Stimulated activated naive B cell treated with anti-CD40 and anti-IgM and Interleukin-4, amounts not matched to agents 10 μg/mL and 1 μg/mL and 100 μg/mL, for 72 hours (primary cell): ENCODE measurements around the gene SDHA.

Experiments
- ATAC-seq, 2 donors: fragments of 150-1000 bp; cut with Tn5 transposase; replicated peaks; 2 replicates each; pipeline ENCODE4 v1.10.0; 2021; ENCODE audit warnings: moderate library complexity in 1 of 2
- DNase-seq: peaks from one replicate; pipeline ENCODE4 v3.0.0; 2021
- H3K27ac Mint-ChIP-seq: one replicate; pipeline ENCODE4 v1.8.0; 2022; ENCODE audit warnings: mild to moderate bottlenecking, mixed read lengths
- H3K27me3 Mint-ChIP-seq, 2 donors: one replicate each; pipeline ENCODE4 v1.8.0; 2022; ENCODE audit warnings: mixed read lengths in 2 of 2
- H3K36me3 Mint-ChIP-seq, 2 donors: one replicate each; pipeline ENCODE4 v1.8.0; 2022; ENCODE audit warnings: mixed read lengths in 2 of 2, mild to moderate bottlenecking in 1 of 2
- H3K4me1 Mint-ChIP-seq, 2 donors: one replicate each; pipeline ENCODE4 v1.8.0; 2022; ENCODE audit warnings: mixed read lengths in 2 of 2, mild to moderate bottlenecking in 1 of 2
- H3K4me3 Mint-ChIP-seq, 2 donors: one replicate each; pipeline ENCODE4 v1.8.0; 2022; ENCODE audit warnings: mild to moderate bottlenecking in 2 of 2, mixed read lengths in 2 of 2, moderate library complexity in 1 of 2
- H3K9me3 Mint-ChIP-seq, 2 donors: one replicate each; pipeline ENCODE4 v1.8.0; 2022; ENCODE audit warnings: mixed read lengths in 2 of 2, mild to moderate bottlenecking in 1 of 2

Gene SDHA

GRCh38 chr5:199197-199949 is 18.7 kb upstream of the SDHA start:
- Mint-ChIP-seq H3K4me3 (no peak overlapping the region), H3K36me3 (peaks cover 9 to 32% of the 10 kb centered on the region in 2 donors), H3K4me1 (peaks cover 15 to 24% of the 10 kb centered on the region in 2 donors), H3K27me3 (no peaks in the 10 kb centered on the region), H3K9me3 (no peaks in the 10 kb centered on the region), H3K27ac (no peak overlapping the region)
- no peak for DNase-seq
- ATAC-seq = no peak

DNA sequence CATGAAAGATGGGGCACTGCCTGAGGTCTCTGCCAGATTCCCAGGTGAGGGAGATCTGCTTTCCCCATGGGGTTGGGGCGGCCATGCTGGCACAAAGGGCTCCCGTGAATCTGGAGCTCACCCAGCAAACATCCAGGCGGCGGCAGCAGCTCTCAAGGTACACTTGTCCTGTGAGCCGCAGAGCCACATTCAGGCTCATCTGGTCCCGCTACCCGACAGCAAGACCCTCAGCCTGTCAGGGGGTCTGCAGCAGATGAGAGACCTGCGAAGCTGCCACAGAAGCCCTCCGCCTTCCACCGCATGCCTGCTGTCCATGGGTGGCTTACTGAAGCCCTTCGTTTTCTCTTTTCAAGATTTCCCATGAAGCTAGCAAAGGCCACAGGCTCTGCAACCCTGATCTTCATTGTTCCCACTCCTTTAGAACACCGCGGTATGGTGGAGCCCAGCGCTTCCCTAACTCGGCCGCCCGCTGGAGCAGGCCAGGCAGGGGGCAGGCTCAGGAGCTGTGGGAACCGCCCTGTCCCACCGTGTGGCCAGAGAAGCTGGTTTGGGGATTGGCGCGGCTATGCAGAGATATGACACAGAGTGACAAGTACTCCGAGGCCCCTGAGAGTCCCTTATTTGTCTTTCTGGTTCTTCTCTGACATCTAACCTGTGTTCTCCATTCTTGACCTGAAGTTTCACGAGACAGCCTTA is 18.0 kb upstream of the SDHA start:
- Mint-ChIP-seq H3K4me3 (peak overlapping the region in 1 of 2 donors; percentile 28), H3K27me3 (no peaks in the 10 kb centered on the region), H3K27ac (no peak overlapping the region), H3K36me3 (peaks cover 16 to 39% of the 10 kb centered on the region in 2 donors), H3K4me1 (peaks cover 15 to 22% of the 10 kb centered on the region in 2 donors), H3K9me3 (no peaks in the 10 kb centered on the region)
- no peak for ATAC-seq
- DNase-seq = no peak

- DNase-seq (no peak), ATAC-seq (peak; percentile 31 to 39)
- no peaks in the 10 kb centered on the region for H3K27me3 Mint-ChIP-seq
- H3K36me3 Mint-ChIP-seq = peaks cover 25 to 48% of the 10 kb centered on the region in 2 donors
- no peaks in the 10 kb centered on the region for H3K9me3 Mint-ChIP-seq
- no peak overlapping the region for H3K27ac Mint-ChIP-seq
- H3K4me1 Mint-ChIP-seq = peaks cover 12 to 15% of the 10 kb centered on the region in 2 donors
- H3K4me3 Mint-ChIP-seq = no peak overlapping the region
Measured at GRCh38 chr5:200985-201384, 17.1 kb upstream of the SDHA start.

DNA sequence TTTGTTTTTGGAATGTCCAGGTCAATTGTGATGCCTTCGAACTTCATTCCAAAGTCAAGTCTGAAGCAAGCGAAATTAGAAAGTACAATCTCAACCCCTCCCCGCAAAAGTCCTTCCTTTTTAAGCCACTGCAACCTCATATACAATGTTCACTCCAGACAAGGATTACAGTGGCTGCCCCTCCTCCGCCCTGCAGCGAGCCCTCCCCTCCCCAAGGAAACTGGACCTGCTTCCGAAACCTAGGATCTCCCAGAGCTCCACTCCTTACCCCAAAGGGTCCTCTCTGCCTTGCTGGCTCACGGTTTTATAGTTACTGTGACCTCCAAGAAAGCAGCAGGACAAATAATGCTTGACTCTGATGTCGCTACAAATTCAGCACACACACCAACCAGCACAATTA is 16.4 kb upstream of the SDHA start:
- DNase-seq = no peak
- ATAC-seq = no peak

DNA sequence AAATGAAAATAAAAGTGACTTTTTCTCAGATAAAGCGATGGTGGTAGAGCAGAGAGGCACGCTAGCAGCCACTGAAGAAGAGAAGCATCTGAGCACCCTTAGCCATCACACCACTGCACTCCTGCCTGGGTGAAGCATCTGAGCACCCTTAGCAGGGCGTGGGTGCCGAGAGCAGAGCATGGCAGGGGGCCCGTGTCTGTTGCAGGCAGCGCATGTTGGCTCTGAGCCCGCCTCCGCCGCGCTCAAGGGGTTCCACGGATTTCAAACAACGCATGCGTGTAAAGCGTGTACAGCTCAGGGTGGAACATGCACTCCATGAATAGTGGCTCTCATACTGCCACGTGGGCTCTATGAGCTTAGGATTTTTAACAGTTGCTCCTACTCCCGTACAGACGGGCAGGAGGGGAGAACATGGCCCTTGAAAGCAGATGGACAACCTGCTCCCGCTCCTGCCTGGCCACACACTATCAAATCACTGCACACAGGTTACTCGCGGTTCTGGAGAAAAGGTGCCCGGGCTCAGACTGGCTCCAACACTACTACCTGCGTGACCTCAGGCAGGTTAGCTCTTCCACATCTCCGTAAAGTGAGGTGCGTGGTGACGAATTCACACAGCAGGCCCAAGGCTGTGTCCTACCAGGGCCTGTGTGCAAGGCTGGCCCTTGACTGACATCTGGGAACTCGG is 14.7 kb upstream of the SDHA start:
- DNase-seq (no peak), ATAC-seq (no peak)
- Mint-ChIP-seq H3K4me1 (peaks cover 15 to 21% of the 10 kb centered on the region in 2 donors), H3K27ac (no peak overlapping the region), H3K27me3 (no peaks in the 10 kb centered on the region), H3K9me3 (no peaks in the 10 kb centered on the region), H3K4me3 (no peak overlapping the region), H3K36me3 (peaks cover 39 to 71% of the 10 kb centered on the region in 2 donors)

More for the DNA sequence above, 16.4 kb upstream of the SDHA start:
- no peak overlapping the region for H3K4me3 Mint-ChIP-seq
- peaks cover 12 to 15% of the 10 kb centered on the region in 2 donors for H3K4me1 Mint-ChIP-seq
- no peak overlapping the region for H3K27ac Mint-ChIP-seq
- H3K9me3 Mint-ChIP-seq = no peaks in the 10 kb centered on the region
- H3K27me3 Mint-ChIP-seq = no peaks in the 10 kb centered on the region
- peaks cover 27 to 55% of the 10 kb centered on the region in 2 donors for H3K36me3 Mint-ChIP-seq

DNA sequence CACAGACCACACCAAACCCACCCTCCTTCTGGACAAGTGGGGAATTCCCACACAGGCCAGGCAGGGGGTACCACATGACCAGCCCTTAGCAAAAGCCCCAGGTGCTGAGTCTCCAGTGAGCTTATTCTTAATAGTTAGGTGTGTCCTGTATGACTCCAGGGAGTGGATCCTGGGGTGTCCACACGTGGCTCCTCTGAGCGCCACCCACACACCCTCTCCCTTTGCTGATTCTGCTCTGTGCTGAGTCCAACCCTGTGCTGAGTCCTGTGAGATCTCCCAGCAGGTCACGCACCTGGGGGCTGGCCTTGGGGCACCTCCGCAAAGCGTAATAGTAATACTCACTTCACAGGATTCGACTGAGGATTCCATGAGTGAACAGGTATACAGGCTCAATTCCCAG is 14.1 kb upstream of the SDHA start:
- Mint-ChIP-seq H3K4me3 (no peak overlapping the region), H3K4me1 (peaks cover 15 to 23% of the 10 kb centered on the region in 2 donors), H3K36me3 (peaks cover 39 to 68% of the 10 kb centered on the region in 2 donors), H3K27me3 (no peaks in the 10 kb centered on the region), H3K9me3 (no peaks in the 10 kb centered on the region), H3K27ac (no peak overlapping the region)
- DNase-seq (no peak), ATAC-seq (no peak)

- H3K4me3 Mint-ChIP-seq = no peak overlapping the region
- H3K27ac Mint-ChIP-seq = no peak overlapping the region
- no peak for ATAC-seq
- H3K27me3 Mint-ChIP-seq = no peaks in the 10 kb centered on the region
- no peaks in the 10 kb centered on the region for H3K9me3 Mint-ChIP-seq
- H3K4me1 Mint-ChIP-seq = peaks cover 15 to 23% of the 10 kb centered on the region in 2 donors
- no peak for DNase-seq
- peaks cover 39 to 64% of the 10 kb centered on the region in 2 donors for H3K36me3 Mint-ChIP-seq
Measured at GRCh38 chr5:204462-204861, 13.7 kb upstream of the SDHA start.

- peaks cover 40 to 64% of the 10 kb centered on the region in 2 donors for H3K36me3 Mint-ChIP-seq
- ATAC-seq = no peak
- no peaks in the 10 kb centered on the region for H3K9me3 Mint-ChIP-seq
- H3K4me3 Mint-ChIP-seq = no peak overlapping the region
- no peak for DNase-seq
- no peak overlapping the region for H3K27ac Mint-ChIP-seq
- peaks cover 22 to 27% of the 10 kb centered on the region in 2 donors for H3K4me1 Mint-ChIP-seq
- no peaks in the 10 kb centered on the region for H3K27me3 Mint-ChIP-seq
Measured at GRCh38 chr5:204966-205670, 13.0 kb upstream of the SDHA start.

DNA sequence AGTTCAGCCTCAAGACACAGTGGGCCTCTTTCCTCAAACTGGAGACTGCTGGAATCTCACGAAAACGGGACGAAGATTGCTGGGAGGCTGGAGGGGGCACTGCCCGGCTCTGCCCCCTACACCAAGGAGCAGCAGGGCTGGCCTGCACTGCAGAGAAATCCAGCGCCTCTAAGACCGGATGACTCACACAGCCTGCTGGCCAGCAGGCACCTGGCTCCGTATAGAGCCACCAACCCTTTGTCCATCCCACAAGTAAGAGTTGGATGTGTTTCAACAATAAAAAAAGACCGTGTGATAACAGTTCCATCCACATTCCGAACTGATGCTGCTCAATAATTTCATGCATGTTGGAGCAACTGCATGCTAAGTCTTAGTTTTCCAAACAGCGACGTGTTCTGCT is 11.7 kb upstream of the SDHA start:
- Mint-ChIP-seq H3K9me3 (no peaks in the 10 kb centered on the region), H3K4me3 (no peak overlapping the region), H3K4me1 (peaks cover 18 to 25% of the 10 kb centered on the region in 2 donors), H3K36me3 (peaks cover 40 to 68% of the 10 kb centered on the region in 2 donors), H3K27me3 (no peaks in the 10 kb centered on the region), H3K27ac (no peak overlapping the region)
- no peak for DNase-seq
- no peak for ATAC-seq

- Mint-ChIP-seq H3K4me3 (no peak overlapping the region), H3K4me1 (peaks cover 11 to 22% of the 10 kb centered on the region in 2 donors), H3K27ac (peak overlapping the region; percentile 26), H3K36me3 (peaks cover 40 to 65% of the 10 kb centered on the region in 2 donors), H3K27me3 (no peaks in the 10 kb centered on the region), H3K9me3 (no peaks in the 10 kb centered on the region)
- DNase-seq = no peak
- no peak for ATAC-seq
Measured at GRCh38 chr5:206927-207536, 11.1 kb upstream of the SDHA start.

DNA sequence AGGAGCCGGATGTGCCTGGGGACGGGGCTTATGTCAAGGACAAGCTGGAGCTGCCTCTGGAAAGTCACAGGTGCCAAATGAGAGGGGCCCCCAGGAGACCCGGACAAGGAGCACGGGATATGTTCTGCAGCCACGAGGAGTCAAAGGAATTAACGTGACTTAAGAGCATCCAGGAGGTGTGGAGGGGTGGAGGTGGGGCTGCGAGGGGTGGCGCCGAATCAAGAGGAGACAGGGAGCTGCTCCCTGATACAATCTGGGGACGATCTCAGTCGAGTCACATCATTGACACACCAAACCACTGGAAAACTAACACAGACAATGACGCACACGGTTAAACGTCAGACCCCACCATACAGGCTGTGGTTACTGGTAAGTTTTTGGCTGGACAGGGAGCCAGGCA is 10.5 kb upstream of the SDHA start:
- H3K4me3 Mint-ChIP-seq = no peak overlapping the region
- DNase-seq (no peak), ATAC-seq (no peak)
- no peaks in the 10 kb centered on the region for H3K27me3 Mint-ChIP-seq
- peaks cover 10 to 20% of the 10 kb centered on the region in 2 donors for H3K4me1 Mint-ChIP-seq
- H3K36me3 Mint-ChIP-seq = peaks cover 40 to 60% of the 10 kb centered on the region in 2 donors
- H3K9me3 Mint-ChIP-seq = no peaks in the 10 kb centered on the region
- H3K27ac Mint-ChIP-seq = no peak overlapping the region

GRCh38 chr5:208449-209114 is 9.5 kb upstream of the SDHA start:
- peaks cover 35 to 56% of the 10 kb centered on the region in 2 donors for H3K36me3 Mint-ChIP-seq
- no peaks in the 10 kb centered on the region for H3K9me3 Mint-ChIP-seq
- ATAC-seq = no peak
- no peaks in the 10 kb centered on the region for H3K27me3 Mint-ChIP-seq
- no peak for DNase-seq
- peaks cover 10 to 20% of the 10 kb centered on the region in 2 donors for H3K4me1 Mint-ChIP-seq
- H3K4me3 Mint-ChIP-seq = no peak overlapping the region
- no peak overlapping the region for H3K27ac Mint-ChIP-seq

GRCh38 chr5:213803-214395 is 4.2 kb upstream of the SDHA start:
- Mint-ChIP-seq H3K4me1 (peaks cover 27 to 47% of the 10 kb centered on the region in 2 donors), H3K36me3 (peaks cover 8 to 29% of the 10 kb centered on the region in 2 donors), H3K4me3 (no peak overlapping the region), H3K27me3 (no peaks in the 10 kb centered on the region), H3K27ac (peak overlapping the region; percentile 37), H3K9me3 (no peaks in the 10 kb centered on the region)
- DNase-seq (no peak), ATAC-seq (no peak)
